HEK293 (cell line): ENCODE data around the gene UBE2D3.
A peak's percentile ranks its signal among the peaks of the same experiment; 100 is the strongest.

Experiments used
- CTCF ChIA-PET: fragments of 350-600 bp; formaldehyde crosslinking; extraction: SDS; loops from one replicate; lab custom pipeline; 2021; ENCODE audit warnings: antibody characterized with exemption; lab: Yijun Ruan, JAX
- POLR2A ChIA-PET: fragments of 300-600 bp; formaldehyde crosslinking; extraction: SDS; loops from one replicate; lab custom pipeline; 2020; ENCODE audit warnings: antibody characterized with exemption, inconsistent platforms; lab: Yijun Ruan, JAX
- H3K27ac ChIP-seq: fragments of 200-500 bp; sonication (Bioruptor generic); 2 replicates; pipeline ENCODE4 v1.5.1; 2014; ENCODE audit warnings: low read depth, low read length, control low read depth, inconsistent platforms; ENCODE audit errors: extremely low read depth
- H3K36me3 ChIP-seq, 2 experiments: fragments of 200-500 bp in 1 of 2; sonication (Bioruptor generic) in 1 of 2; 1 replicate in 1 of 2; 2 replicates in 1 of 2; pipeline ENCODE4 v1.5.1; 2014 to 2017; ENCODE audit warnings: inconsistent platforms in 2 of 2, low read length in 2 of 2; ENCODE audit not compliant: control insufficient read depth in 2 of 2, insufficient read depth in 1 of 2
- H3K4me1 ChIP-seq: fragments of 200-500 bp; sonication (Bioruptor generic); 2 replicates; pipeline ENCODE4 v1.5.1; 2014; ENCODE audit warnings: mild to moderate bottlenecking, low read length, inconsistent platforms; ENCODE audit not compliant: control insufficient read depth, insufficient read depth
- H3K4me3 ChIP-seq: 2 replicates; pipeline ENCODE4 v1.5.1; 2011; ENCODE audit warnings: low read depth, mild to moderate bottlenecking, control low read depth, low read length, moderate library complexity
- H3K9me3 ChIP-seq: fragments of 200-500 bp; sonication (Bioruptor generic); 2 replicates; pipeline ENCODE4 v1.5.1; 2014; ENCODE audit warnings: low read depth, low read length, inconsistent platforms; ENCODE audit not compliant: control insufficient read depth, insufficient read depth
- GLI4 ChIP-seq: fragments of 450-650 bp; formaldehyde crosslinking; IDR thresholded peaks from 2 replicates; pipeline ENCODE4 v1.5.1; 2016; ENCODE audit warnings: missing biosample characterization, missing genetic modification characterization
- GLIS2 ChIP-seq: fragments of 450-650 bp; formaldehyde crosslinking; IDR thresholded peaks from 2 replicates; pipeline ENCODE4 v1.5.1; 2016; ENCODE audit warnings: missing biosample characterization, missing genetic modification characterization
- HOXC10 ChIP-seq: sonication (generic); formaldehyde crosslinking; IDR thresholded peaks from 2 replicates; pipeline ENCODE4 v1.8.1; 2023; ENCODE audit warnings: mild to moderate bottlenecking, missing genetic modification reagents
- MYNN ChIP-seq: fragments of 450-650 bp; formaldehyde crosslinking; IDR thresholded peaks from 2 replicates; pipeline ENCODE4 v1.5.1; 2016; ENCODE audit warnings: missing biosample characterization, missing genetic modification characterization, borderline replicate concordance
- SCRT2 ChIP-seq: fragments of 450-650 bp; formaldehyde crosslinking; IDR thresholded peaks from 2 replicates; pipeline ENCODE4 v1.5.1; 2016; ENCODE audit warnings: missing biosample characterization, missing genetic modification characterization
- ZFP37 ChIP-seq: fragments of 450-650 bp; formaldehyde crosslinking; IDR thresholded peaks from 2 replicates; pipeline ENCODE4 v1.5.1; 2016; ENCODE audit warnings: missing biosample characterization, missing genetic modification characterization
- ZNF184 ChIP-seq: fragments of 450-650 bp; IDR thresholded peaks from 2 replicates; pipeline ENCODE4 v1.5.1; 2018; ENCODE audit warnings: missing biosample characterization, mild to moderate bottlenecking, missing genetic modification characterization
- ZNF202 ChIP-seq: fragments of 450-650 bp; formaldehyde crosslinking; IDR thresholded peaks from 2 replicates; pipeline ENCODE4 v1.5.1; 2016; ENCODE audit warnings: missing biosample characterization, missing genetic modification characterization, borderline replicate concordance
- ZNF274 ChIP-seq, 2 experiments: fragments of 200-500 bp in 1 of 2; fragments of 450-650 bp in 1 of 2; sonication (Bioruptor generic) in 1 of 2; formaldehyde crosslinking in 1 of 2; IDR thresholded peaks; 2 replicates each; pipeline versions ENCODE4 v1.5.1 to v1.6.1; 2014 to 2016; ENCODE audit warnings: borderline replicate concordance in 1 of 2, inconsistent platforms in 1 of 2, low read length in 1 of 2, missing biosample characterization in 1 of 2, missing genetic modification characterization in 1 of 2
- ZNF354C ChIP-seq: fragments of 450-650 bp; formaldehyde crosslinking; IDR thresholded peaks from 2 replicates; pipeline ENCODE4 v1.5.1; 2016; ENCODE audit warnings: missing biosample characterization, missing genetic modification characterization, low read depth, borderline replicate concordance
- ZNF514 ChIP-seq: fragments of 450-650 bp; formaldehyde crosslinking; IDR thresholded peaks from 2 replicates; pipeline ENCODE4 v1.5.1; 2016; ENCODE audit warnings: missing biosample characterization, missing genetic modification characterization
- ZNF626 ChIP-seq: fragments of 450-650 bp; sonication (Bioruptor Pico); formaldehyde crosslinking; IDR thresholded peaks from 2 replicates; pipeline ENCODE4 v1.5.1; 2018; ENCODE audit warnings: missing biosample characterization, missing genetic modification characterization, inconsistent platforms
- ZNF658 ChIP-seq: fragments of 450-650 bp; formaldehyde crosslinking; IDR thresholded peaks from 2 replicates; pipeline ENCODE4; 2016; ENCODE audit warnings: missing biosample characterization, missing genetic modification characterization
- ZNF701 ChIP-seq: fragments of 450-650 bp; formaldehyde crosslinking; IDR thresholded peaks from 2 replicates; pipeline ENCODE4 v1.5.1; 2016; ENCODE audit warnings: missing biosample characterization, missing genetic modification characterization
- ZNF768 ChIP-seq: fragments of 450-650 bp; formaldehyde crosslinking; IDR thresholded peaks from 2 replicates; pipeline ENCODE4 v1.5.1; 2018; ENCODE audit warnings: missing biosample characterization, mild to moderate bottlenecking, missing genetic modification characterization
- ZNF830 ChIP-seq: fragments of 450-650 bp; IDR thresholded peaks from 2 replicates; pipeline ENCODE4 v1.5.0; 2018; ENCODE audit warnings: missing biosample characterization, missing genetic modification characterization, low read depth, mild to moderate bottlenecking, moderate library complexity
- ZNF837 ChIP-seq: fragments of 450-650 bp; formaldehyde crosslinking; IDR thresholded peaks from 2 replicates; pipeline ENCODE4 v1.5.1; 2016; ENCODE audit warnings: missing biosample characterization, missing genetic modification characterization
- ZNF843 ChIP-seq: fragments of 450-650 bp; formaldehyde crosslinking; IDR thresholded peaks from 2 replicates; pipeline ENCODE4 v1.5.1; 2016; ENCODE audit warnings: missing biosample characterization, missing genetic modification characterization
- TF ChIP-seq, protein P1 (sequence below): fragments of 450-650 bp; formaldehyde crosslinking; IDR thresholded peaks from 2 replicates; pipeline ENCODE4 v1.5.1; 2016; ENCODE audit warnings: missing biosample characterization, missing genetic modification characterization
- TF ChIP-seq, protein P2 (sequence below): fragments of 450-650 bp; formaldehyde crosslinking; IDR thresholded peaks from 2 replicates; pipeline ENCODE4; 2016; ENCODE audit warnings: missing biosample characterization, missing genetic modification characterization
- TF ChIP-seq, protein P3 (sequence below): fragments of 450-650 bp; formaldehyde crosslinking; conservative IDR thresholded peaks from 2 replicates; pipeline ENCODE4 v1.5.1; 2016; ENCODE audit warnings: low read depth, missing biosample characterization, missing genetic modification characterization
- TF ChIP-seq, protein P4 (sequence below): fragments of 450-650 bp; formaldehyde crosslinking; IDR thresholded peaks from 2 replicates; pipeline ENCODE4 v1.5.1; 2016; ENCODE audit warnings: missing biosample characterization, missing genetic modification characterization

The UBE2D3 gene

DNA sequence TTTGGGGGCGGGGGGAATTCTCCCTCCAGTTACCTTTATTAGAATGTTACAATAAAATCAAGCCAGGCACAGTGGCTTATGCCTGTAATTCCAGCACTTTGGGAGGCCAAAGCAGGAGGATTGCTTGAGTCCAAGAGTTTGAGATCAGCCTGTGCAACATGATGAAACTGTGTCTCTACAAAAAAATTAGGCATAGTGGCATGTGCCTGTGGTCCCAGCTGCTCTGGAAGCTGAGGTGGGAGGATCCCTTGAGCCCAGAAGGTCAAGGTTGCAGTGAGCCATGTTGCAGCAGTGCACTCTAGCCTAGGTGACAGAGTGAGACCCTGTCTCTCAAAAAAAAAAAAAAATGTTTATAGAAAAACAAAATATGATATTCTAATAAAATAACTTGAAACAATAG, 5.3 kb upstream of the UBE2D3 start (continued):
- TF ChIP-seq, protein P1, sequence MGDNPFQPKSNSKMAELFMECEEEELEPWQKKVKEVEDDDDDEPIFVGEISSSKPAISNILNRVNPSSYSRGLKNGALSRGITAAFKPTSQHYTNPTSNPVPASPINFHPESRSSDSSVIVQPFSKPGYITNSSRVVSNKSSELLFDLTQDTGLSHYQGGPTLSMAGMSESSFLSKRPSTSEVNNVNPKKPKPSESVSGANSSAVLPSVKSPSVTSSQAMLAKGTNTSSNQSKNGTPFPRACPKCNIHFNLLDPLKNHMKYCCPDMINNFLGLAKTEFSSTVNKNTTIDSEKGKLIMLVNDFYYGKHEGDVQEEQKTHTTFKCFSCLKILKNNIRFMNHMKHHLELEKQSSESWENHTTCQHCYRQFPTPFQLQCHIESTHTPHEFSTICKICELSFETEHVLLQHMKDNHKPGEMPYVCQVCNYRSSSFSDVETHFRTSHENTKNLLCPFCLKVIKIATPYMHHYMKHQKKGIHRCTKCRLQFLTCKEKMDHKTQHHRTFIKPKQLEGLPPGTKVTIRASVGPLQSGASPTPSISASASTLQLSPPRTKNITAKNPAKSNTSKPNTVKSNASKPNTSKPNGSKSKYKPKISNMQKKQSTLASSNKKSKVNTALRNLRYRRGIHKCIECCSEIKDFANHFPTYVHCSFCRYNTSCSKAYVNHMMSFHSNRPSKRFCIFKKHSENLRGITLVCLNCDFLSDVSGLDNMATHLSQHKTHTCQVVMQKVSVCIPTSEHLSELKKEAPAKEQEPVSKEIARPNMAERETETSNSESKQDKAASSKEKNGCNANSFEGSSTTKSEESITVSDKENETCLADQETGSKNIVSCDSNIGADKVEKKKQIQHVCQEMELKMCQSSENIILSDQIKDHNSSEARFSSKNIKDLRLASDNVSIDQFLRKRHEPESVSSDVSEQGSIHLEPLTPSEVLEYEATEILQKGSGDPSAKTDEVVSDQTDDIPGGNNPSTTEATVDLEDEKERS (tag by site-specific recombination) = no peak
- TF ChIP-seq, protein P2, sequence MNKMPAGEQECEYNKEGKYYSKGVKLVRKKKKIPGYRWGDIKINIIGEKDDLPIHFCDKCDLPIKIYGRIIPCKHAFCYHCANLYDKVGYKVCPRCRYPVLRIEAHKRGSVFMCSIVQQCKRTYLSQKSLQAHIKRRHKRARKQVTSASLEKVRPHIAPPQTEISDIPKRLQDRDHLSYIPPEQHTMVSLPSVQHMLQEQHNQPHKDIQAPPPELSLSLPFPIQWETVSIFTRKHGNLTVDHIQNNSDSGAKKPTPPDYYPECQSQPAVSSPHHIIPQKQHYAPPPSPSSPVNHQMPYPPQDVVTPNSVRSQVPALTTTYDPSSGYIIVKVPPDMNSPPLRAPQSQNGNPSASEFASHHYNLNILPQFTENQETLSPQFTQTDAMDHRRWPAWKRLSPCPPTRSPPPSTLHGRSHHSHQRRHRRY (tag by site-specific recombination) = no peak
- TF ChIP-seq ZFP37 (tag by site-specific recombination) = no peak
- no peak for TF ChIP-seq GLI4 (tag by site-specific recombination)
- TF ChIP-seq ZNF514 (tag by site-specific recombination) = no peak
- TF ChIP-seq, protein P3, sequence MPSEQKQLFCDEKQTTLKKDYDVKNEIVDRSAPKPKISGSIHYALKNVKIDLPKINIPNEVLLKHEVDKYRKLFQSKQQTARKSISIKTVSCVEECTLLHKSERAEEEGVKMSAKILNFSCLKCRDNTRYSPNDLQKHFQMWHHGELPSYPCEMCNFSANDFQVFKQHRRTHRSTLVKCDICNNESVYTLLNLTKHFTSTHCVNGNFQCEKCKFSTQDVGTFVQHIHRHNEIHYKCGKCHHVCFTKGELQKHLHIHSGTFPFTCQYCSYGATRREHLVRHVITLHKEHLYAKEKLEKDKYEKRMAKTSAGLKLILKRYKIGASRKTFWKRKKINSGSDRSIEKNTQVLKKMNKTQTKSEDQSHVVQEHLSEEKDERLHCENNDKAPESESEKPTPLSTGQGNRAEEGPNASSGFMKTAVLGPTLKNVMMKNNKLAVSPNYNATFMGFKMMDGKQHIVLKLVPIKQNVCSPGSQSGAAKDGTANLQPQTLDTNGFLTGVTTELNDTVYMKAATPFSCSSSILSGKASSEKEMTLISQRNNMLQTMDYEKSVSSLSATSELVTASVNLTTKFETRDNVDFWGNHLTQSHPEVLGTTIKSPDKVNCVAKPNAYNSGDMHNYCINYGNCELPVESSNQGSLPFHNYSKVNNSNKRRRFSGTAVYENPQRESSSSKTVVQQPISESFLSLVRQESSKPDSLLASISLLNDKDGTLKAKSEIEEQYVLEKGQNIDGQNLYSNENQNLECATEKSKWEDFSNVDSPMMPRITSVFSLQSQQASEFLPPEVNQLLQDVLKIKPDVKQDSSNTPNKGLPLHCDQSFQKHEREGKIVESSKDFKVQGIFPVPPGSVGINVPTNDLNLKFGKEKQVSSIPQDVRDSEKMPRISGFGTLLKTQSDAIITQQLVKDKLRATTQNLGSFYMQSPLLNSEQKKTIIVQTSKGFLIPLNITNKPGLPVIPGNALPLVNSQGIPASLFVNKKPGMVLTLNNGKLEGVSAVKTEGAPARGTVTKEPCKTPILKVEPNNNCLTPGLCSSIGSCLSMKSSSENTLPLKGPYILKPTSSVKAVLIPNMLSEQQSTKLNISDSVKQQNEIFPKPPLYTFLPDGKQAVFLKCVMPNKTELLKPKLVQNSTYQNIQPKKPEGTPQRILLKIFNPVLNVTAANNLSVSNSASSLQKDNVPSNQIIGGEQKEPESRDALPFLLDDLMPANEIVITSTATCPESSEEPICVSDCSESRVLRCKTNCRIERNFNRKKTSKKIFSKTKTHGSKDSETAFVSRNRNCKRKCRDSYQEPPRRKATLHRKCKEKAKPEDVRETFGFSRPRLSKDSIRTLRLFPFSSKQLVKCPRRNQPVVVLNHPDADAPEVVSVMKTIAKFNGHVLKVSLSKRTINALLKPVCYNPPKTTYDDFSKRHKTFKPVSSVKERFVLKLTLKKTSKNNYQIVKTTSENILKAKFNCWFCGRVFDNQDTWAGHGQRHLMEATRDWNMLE (tag by site-specific recombination) = no peak
- TF ChIP-seq HOXC10 (CRISPR knock-in tag) = no peak

DNA sequence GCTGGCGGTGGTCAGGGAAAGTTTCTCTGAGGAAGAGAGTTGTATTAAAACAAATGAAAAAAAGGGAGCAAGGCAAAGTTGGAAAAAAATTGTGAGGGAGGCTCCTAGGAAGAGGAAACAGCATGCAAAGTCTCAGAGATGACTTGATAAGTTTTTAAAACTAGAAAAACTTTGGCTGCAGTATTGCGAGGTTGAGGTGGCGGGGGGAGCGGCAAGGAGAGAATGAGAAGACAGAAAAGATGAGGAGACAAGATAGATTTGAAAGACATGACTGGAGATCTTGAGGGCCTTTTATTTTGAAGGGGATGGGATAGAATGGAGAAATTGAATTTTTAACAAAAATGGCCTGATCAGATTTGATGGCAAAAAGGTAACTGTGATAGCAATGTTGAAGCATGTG, 4.8 kb upstream of the UBE2D3 start:
- POLR2A ChIA-PET = no interaction called here
- no peak overlapping the region for H3K4me3 ChIP-seq
- TF ChIP-seq ZNF202 (no peak), MYNN (tag by site-specific recombination) (peak; percentile 77)
- TF ChIP-seq, all 188 proteins: peak for 1
- Histone ChIP-seq H3K4me1 (no peaks in the 10 kb centered on the region), H3K9me3 (no peaks in the 10 kb centered on the region), H3K36me3 (no peaks in the 10 kb centered on the region), H3K27ac (no peak overlapping the region)
- CTCF ChIA-PET = no interaction called here

DNA sequence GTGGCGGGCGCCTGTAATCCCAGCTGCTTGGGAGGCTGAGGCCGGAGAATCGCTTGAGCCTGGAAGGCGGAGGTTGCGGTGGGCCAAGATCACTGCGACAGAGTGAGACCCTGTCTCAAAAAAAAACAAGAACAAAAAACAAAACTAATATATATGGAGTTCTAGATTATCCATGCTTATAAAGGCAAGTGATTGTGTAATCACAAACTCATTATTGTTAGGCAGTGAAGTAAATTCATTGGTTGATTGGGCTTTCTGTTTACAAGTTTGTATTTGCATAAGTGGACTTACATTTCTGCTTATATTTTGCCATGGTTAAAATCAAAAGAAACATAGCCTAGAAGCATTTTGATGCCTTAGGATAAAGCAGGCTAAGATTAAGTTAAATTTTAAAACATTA, 2.5 kb upstream of the UBE2D3 start:
- H3K27ac ChIP-seq = no peak overlapping the region
- no peaks in the 10 kb centered on the region for H3K4me1 ChIP-seq
- H3K9me3 ChIP-seq = no peaks in the 10 kb centered on the region
- ChIA-PET CTCF (interaction anchor here (2.6 kb wide), 1 partner anchor 209 kb away, joined by 13 read pairs; no protein-coding TSS in a partner anchor), POLR2A (no interaction called here)
- TF ChIP-seq ZNF830 (tag by site-specific recombination) = no peak
- TF ChIP-seq ZNF658 (tag by site-specific recombination) = no peak
- TF ChIP-seq ZNF768 (tag by site-specific recombination) = no peak
- no peak for TF ChIP-seq ZNF274 (IDR thresholded peaks at IDR 0.05; ENCODE audit: low read length)
- no peak for TF ChIP-seq ZNF274 (tag by site-specific recombination; IDR thresholded peaks at IDR 0.05; ENCODE audit: borderline replicate concordance)
- TF ChIP-seq ZNF843 = no peak
- TF ChIP-seq GLIS2 (tag by site-specific recombination) = no peak
- no peak for TF ChIP-seq SCRT2 (tag by site-specific recombination)
- TF ChIP-seq ZNF837 = no peak
- TF ChIP-seq ZNF701 (tag by site-specific recombination) = no peak
- TF ChIP-seq ZNF184 (tag by site-specific recombination) = no peak
- TF ChIP-seq, protein P2 (tag by site-specific recombination) = no peak
- TF ChIP-seq, protein P4, sequence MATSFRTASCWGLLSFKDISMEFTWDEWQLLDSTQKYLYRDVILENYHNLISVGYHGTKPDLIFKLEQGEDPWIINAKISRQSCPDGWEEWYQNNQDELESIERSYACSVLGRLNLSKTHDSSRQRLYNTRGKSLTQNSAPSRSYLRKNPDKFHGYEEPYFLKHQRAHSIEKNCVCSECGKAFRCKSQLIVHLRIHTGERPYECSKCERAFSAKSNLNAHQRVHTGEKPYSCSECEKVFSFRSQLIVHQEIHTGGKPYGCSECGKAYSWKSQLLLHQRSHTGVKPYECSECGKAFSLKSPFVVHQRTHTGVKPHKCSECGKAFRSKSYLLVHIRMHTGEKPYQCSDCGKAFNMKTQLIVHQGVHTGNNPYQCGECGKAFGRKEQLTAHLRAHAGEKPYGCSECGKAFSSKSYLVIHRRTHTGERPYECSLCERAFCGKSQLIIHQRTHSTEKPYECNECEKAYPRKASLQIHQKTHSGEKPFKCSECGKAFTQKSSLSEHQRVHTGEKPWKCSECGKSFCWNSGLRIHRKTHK (tag by site-specific recombination) = no peak
- TF ChIP-seq ZNF354C (tag by site-specific recombination) = no peak
- TF ChIP-seq ZNF626 (tag by site-specific recombination) = no peak
- no peak overlapping the region for H3K4me3 ChIP-seq
- H3K36me3 ChIP-seq = peaks cover 0 to 16% of the 10 kb centered on the region in 2 experiments; a peak in 1 of 3 replicates
